HG03354 (cell line): ENCODE measurements around the gene LPAR5.

Experiments used
- ATAC-seq: cut with Tn5 transposase; IDR thresholded peaks from one replicate; pipeline ENCODE4 v1.9.1; 2021; ENCODE audit warnings: mild to moderate bottlenecking; ENCODE audit not compliant: unreplicated experiment, poor library complexity, severe bottlenecking

The LPAR5 gene

DNA sequence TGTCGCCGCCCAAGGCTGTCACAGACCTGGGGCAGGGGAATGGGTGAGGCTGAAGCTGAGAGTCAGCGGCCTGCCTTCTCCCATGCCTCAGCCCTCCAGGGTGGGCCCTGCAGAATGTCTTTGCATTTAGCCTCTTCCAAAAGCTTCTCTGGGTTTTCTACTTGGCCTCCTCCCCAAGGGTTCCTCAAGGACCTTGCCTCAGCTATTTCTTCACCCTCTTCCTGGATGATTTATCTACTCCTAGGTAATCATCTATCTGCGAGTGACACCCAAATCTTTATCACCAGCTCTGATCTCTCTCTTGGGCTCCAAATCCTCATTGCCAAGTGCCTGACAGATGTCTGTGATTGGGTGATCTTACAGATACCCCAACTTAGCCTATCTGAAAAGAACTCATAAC, 4.7 kb upstream of the LPAR5 start:
- ATAC-seq, result no peak

DNA sequence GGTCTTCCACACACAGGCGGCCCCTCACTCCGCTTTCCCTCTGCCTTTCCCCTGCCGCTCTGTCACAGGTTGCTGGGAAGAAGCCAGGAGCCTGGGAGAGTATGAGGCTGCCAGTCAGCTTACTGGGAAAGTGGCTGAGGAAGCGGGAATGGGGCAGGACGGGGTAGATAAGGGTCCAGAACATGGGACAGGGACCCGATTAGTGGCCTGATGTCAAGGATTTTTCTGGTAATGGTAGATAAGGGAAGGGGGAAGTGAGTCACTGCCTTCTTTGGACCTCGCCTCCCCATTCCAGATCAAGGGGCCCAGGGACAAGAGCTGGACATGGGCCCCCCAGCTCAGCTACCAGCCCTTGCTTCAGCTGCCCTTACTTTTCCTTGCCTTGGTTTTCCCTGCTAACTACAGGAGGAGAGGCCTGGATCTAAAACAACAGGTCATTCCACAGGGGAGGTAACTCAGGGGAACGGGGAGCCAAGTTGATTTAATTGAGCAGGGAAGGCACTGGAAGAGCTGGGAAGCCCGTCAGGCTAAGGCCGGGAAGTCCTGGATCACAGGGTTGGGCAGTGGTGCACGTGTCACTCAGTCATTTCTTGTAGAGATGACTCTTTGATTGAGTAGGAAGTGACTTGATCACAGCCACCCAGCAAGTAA, 3.5 kb upstream of the LPAR5 start:
- ATAC-seq, result no peak

DNA sequence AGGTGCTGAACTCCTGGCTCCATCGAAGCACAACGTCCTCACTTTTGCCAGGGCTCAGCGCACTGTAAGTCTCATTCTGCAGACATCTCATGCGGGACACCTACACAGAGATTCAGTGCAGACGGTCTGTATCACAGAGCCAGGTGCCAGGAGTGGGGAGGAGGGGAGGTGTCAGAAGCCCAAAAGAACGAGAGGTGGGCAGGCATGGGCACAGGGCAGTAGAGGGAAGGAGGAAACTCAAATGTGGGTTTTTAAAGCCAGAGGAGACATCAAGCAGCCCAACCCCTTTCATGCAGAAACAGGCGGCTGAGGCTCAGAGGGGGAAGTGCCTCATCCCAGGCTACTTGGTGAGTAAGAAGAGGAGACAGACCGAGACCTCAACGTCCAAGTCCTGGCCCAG, 2.5 kb upstream of the LPAR5 start:
- ATAC-seq, result no peak

DNA sequence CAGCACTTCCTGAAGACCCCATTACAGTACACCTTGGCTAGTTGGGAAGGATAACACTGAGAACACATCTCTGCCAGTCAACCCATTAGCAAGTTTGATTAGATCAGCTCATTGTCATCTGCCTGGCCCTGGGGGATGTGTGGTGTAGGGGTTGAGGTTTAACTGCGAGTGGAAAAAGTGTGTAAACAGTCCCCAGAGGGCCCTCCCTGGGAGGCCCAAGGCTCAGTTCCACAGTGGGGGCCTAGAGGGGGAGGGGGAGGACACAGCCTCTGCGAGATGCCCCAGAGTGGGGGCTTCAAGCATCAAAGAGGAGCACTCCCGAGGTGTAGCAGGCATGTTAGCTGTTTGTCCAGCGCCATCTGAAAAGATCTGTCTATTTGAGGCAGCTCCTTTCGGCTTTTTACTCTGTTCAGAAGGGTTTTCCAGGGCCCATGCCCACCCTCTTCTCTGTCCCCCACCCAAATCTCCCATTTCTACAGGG, 344 bp downstream of the LPAR5 start:
- ATAC-seq, result peak; percentile 59

GRCh38 chr12:6632026-6632983, 3.5 kb downstream of the LPAR5 start:
- ATAC-seq, result peak; percentile 64

DNA sequence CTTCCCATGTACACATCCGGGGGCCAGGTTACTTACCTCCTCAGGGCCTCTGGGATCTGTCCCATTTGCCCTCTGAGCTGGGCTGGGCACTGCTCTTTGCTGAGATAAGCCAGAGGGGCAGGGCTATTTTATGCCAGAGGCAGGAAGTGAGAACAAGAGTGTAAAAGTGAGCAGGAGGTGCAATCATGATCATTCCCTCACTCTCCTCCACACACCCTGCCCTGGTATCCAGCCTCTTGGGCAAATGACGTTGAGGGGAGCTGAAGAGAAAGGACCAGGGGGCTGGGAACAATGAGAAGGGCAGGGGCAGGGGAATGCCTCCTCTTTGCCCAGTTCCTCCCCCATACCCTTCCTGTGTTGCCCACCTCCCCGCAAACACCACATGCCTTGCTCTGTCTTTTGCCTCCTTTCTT, 4.2 kb downstream of the LPAR5 start:
- no peak for ATAC-seq

- ATAC-seq, result no peak
These were observed 5.0 kb downstream of the LPAR5 start for GRCh38 chr12:6630736-6631135.

DNA sequence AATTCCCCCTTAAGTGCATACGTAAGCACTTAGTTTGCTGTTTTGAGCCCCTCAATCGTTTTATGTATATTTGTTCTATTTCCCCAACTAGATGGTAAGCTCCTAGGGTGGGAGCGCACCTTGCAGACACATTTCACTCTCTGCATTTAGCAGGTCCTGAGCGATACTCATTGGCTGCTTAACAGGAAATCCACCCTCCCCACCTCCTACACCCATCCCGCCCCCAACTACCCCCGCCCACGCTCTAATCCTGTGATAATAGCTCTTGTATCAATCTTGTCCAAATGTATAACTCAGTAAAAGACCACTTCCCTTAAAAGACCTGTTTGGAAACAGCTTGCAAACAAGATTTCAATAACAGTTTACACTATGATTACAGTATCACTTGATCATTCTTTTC, 8.1 kb downstream of the LPAR5 start:
- no peak for ATAC-seq

GRCh38 chr12:6626654-6627283, 9.0 kb downstream of the LPAR5 start:
- ATAC-seq, result no peak

DNA sequence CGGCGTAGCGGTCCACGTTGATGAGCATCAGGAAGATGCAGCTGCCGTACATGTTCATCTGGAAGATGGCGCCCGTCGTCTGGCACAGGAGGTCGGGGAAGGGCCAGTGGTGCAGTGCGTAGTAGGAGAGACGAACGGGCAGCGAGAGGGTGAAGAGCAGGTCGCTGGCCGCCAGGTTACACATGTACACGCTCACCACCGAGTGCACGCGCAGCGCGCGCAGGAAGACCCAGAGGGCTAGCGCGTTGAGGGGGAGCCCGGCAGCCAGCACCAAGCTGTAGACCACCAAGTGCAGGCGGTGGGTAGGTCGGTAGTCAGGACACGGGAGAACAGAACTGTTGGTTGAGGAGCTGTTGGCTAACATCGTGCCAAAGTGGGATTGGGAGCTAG, 14.9 kb downstream of the LPAR5 start:
- ATAC-seq, result no peak

- ATAC-seq, result no peak
These were observed 15.4 kb downstream of the LPAR5 start for GRCh38 chr12:6620137-6620884.

DNA sequence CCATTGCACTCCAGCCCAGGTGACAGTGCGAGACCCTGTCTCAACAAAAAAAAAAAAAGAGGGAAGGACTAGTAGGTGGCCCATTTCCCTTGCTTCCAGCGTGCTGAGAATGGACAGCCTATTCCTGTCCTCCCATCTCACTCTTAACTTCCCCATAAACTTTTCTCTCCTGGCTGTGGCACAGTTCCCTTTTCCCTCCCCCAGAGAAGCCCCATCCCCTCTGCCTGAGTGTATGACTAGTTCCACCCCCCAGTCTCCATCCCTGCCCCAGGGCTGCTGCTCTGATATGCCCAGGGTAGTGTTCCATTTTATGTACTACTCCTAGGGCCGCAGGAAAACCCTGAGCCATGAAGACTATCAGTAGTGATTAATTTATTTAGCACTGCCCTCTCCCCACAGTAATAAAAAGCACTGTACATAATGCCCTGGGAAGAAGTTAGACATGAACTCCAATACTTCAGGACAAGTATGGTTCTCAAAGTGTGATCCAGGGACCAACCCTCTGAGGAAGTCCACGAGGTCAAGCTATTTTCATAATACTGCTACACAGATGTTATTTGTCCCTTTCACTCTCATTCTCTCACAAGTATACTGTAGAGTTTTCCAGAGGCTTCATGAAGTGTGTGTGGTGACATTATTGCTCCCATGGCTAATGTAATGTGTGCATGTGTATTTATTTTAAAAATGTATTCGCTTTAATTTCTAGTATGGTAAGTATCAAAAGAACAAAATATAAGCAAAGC, 17.1 kb downstream of the LPAR5 start:
- ATAC-seq, result no peak

DNA sequence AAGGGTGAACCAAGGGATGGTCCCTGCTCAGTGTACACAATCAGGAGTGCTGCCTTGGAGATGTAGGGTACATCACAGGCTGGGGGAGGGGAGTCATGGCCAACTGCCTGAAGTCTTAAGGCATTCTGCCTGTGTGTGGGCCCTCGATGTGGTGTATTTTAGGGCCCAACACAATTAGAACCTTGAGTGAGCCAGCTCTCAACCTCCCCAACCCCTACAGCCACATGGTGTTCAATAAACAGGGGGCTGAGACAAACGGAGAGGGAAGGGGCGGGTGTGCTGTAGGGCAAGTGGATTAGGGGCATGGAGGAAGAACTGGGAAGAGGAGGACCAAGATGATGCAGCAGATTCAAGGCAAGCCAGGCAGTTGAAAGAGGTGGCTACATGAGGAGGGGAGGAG, 20.0 kb downstream of the LPAR5 start:
- no peak for ATAC-seq

DNA sequence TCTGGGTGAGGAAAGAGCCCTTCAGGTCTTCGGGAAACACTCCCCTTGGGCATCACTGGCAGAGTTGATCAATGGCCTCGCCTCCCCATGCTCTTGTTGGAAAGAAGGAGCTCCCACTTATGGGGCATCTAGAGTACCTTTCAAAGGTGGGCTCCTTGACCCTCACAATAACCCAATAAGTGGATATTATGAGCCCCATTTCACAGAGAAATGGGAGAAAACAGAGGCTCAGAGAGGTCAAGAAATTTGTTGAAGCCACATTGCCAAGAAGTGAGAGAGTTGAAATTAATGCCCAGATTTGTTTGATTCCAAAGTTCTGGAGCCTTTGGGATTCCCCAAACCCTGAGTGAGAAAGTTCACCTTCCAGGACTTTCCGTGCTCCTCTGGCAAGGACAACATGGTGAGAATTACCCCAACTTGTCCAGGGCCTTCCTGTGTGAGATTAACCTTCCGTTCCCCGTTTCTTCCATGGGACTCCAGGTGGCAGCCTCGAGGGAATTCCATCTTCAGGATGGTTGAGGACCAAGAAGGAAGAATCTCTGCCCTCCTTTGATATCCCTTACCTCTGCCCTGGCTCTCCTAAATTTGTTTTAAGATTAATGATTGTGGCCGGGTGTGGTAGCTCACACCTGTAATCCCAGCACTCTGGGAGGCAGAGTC, 21.1 kb downstream of the LPAR5 start:
- ATAC-seq, result no peak

DNA sequence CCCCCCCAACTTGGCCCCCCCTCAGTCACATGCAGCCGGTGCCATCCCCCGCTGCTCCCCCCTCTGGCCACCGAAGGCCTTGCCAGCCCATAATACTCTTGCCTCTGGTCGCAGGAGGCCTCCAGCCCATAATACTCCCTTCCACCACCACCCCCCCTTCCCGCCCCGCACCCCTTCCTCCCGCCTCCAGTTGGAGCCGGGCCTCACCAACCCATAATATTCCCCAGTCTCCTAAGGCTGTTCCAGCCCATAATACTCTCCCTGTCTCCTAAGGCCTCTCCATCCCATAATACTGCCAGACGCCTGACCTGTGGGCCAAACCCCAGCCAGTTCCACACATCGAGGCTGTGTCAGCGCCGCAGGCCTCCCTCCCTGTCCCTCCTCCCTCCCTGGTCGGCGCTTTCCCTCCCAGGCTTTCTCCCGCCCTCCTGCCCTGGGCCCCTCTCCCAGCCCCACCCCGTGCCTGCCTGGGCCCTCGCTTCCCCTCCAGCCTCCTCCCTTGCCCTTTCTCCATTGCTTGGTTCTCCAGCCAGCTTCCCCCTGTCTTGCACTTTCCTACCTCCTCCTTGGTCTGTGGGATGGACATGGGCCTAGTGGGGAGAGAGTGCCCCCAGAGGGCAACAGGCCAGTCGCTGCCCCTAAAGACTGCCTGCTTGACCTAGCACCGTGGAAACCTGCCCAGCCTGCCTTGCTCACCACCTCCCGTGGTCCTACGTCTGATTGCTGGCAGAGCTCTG, 21.8 kb downstream of the LPAR5 start:
- ATAC-seq, result peak; percentile 45

GRCh38 chr12:6613015-6613775, 22.6 kb downstream of the LPAR5 start:
- ATAC-seq, result no peak

GRCh38 chr12:6612652-6613014, 23.1 kb downstream of the LPAR5 start:
- ATAC-seq, result no peak
